Activated CD4-positive, alpha-beta T cell treated with anti-CD3 and anti-CD28 coated beads, Interleukin-2, amount 10 ng/mL, durations not matched to agents 24 days and 14 days (primary cell): ENCODE data around the gene SETD7. TPM values are rescaled to one million over a fixed set of nuclear protein-coding genes. Genes with fewer than 3 reads are reported as not detected.

Experiments
- DNase-seq: peaks from one replicate; pipeline ENCODE4 v3.0.0; 2022
- H3K27ac Mint-ChIP-seq: one replicate; pipeline ENCODE4 v1.8.0; 2022; ENCODE audit warnings: mild to moderate bottlenecking, mixed read lengths
- H3K27me3 Mint-ChIP-seq: one replicate; pipeline ENCODE4 v1.8.0; 2022; ENCODE audit warnings: mixed read lengths
- H3K36me3 Mint-ChIP-seq: one replicate; pipeline ENCODE4 v1.8.0; 2022; ENCODE audit warnings: low read depth, mild to moderate bottlenecking, mixed read lengths
- H3K4me1 Mint-ChIP-seq: one replicate; pipeline ENCODE4 v1.8.0; 2021; ENCODE audit warnings: mixed read lengths
- H3K4me3 Mint-ChIP-seq: one replicate; pipeline ENCODE4 v1.8.0; 2022; ENCODE audit warnings: mild to moderate bottlenecking, moderate library complexity, mixed read lengths
- H3K9me3 Mint-ChIP-seq: one replicate; pipeline ENCODE4 v1.8.0; 2021; ENCODE audit warnings: mixed read lengths
- intact Hi-C: fragments of 100-400 bp; cut with micrococcal nuclease; formaldehyde crosslinking; loops from one replicate; pipeline ENCODE4 v1.15.1; 2023
- total RNA-seq: library from RNA; stranded (reverse); gene quantifications from 2 replicates; pipeline ENCODE4 v1.2.3, GENCODE V29; 2022

The SETD7 gene
- total RNA-seq, 1 donor from 2014 or later: 18.5 TPM

DNA sequence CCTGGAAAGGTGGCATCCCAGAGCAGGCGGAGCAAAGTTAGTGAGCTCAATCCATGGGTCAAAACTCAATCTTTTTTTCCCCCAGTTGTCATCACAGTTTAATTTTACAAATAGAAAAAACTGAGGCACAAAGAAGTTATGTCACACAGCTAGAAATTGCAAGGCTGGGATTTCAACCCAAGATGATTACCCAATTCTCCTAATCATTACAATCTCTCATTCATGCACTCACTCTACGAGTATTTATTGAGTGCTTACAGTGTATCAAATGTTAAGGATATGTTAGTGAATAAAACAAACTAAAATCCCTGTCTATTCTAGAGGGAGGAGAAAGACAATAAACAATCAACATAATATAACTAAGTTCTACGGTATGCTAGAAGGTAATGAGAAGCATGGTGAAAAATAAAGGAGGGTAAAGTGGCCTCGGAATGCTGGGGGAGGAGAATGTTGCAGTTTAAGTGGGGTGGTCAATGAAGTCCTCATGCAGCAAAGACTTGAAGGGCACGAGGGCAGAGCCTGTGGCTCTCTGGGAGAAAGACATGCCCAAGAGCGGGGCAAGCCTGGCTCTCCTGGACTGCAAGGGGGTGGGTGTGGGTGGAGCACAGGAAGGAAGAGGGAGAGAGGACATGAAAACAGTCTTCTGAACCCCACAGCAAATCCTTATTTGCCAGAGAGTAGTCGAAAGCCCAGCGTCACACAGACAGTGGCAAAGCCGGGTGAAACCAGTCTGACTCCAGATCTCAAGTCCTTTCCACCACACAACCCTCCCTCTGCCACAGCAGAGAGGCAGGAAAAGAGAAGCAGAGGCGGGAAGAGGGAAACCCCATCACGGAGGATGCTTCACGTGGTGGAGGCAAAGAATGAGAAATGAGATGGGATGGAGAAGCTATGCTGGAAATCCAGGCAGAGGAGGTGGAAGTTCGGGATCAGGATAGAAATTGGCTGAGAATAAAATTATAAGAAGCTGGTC is 53.8 kb downstream of the SETD7 start:
- Mint-ChIP-seq H3K4me3 (no peak overlapping the region), H3K9me3 (peaks cover 8% of the 10 kb centered on the region), H3K4me1 (peaks cover 2% of the 10 kb centered on the region), H3K36me3 (peaks cover 11% of the 10 kb centered on the region), H3K27ac (no peak overlapping the region), H3K27me3 (no peaks in the 10 kb centered on the region)
- no peak for DNase-seq
- intact Hi-C loops: no loop called here

DNA sequence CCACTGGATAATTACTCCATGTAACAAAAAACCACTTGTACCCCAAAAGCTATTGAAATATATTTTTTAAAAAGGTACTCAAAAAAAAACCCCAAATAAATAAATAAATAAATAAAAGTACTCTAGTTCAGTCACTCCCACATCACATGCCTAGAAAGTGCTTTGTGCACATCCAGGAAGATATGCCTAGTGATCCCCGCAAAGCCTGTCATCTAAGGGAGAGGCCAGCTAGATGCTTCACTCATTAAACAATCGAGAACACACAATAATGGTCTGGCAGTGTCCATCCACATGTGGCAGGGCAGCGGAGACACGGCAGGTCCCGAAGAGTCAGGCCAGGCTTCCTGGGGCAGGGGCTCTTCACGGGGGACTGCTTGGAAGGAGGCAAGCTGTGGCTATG is 54.5 kb downstream of the SETD7 start:
- no peak overlapping the region for H3K27ac Mint-ChIP-seq
- peaks cover 2% of the 10 kb centered on the region for H3K4me1 Mint-ChIP-seq
- H3K27me3 Mint-ChIP-seq: no peaks in the 10 kb centered on the region
- H3K36me3 Mint-ChIP-seq: peaks cover 9% of the 10 kb centered on the region
- intact Hi-C loops: no loop called here
- no peak for DNase-seq
- peaks cover 8% of the 10 kb centered on the region for H3K9me3 Mint-ChIP-seq
- no peak overlapping the region for H3K4me3 Mint-ChIP-seq

DNA sequence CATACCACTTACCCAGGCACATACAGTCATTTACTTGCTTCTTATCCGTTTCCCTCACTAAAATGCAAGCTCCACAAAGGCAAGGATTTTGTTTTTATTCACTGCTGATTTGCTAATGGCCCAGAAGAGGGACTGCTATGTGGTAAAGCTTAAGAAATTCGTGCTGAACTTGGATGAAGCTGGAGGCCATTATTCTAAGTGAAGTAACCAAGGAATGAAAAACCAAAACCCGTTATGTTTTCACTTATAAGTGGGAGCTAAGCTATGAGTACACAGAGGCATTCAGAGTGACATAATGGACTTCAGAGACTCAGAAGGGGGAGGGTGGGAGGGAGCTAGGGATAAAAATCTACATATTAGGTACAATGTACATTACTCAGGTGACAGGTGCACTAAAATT is 54.9 kb downstream of the SETD7 start:
- no peak for DNase-seq
- peaks cover 2% of the 10 kb centered on the region for H3K4me1 Mint-ChIP-seq
- intact Hi-C loops: no loop called here
- peaks cover 8% of the 10 kb centered on the region for H3K9me3 Mint-ChIP-seq
- no peak overlapping the region for H3K27ac Mint-ChIP-seq
- H3K4me3 Mint-ChIP-seq: no peak overlapping the region
- no peaks in the 10 kb centered on the region for H3K27me3 Mint-ChIP-seq
- peaks cover 9% of the 10 kb centered on the region for H3K36me3 Mint-ChIP-seq

DNA sequence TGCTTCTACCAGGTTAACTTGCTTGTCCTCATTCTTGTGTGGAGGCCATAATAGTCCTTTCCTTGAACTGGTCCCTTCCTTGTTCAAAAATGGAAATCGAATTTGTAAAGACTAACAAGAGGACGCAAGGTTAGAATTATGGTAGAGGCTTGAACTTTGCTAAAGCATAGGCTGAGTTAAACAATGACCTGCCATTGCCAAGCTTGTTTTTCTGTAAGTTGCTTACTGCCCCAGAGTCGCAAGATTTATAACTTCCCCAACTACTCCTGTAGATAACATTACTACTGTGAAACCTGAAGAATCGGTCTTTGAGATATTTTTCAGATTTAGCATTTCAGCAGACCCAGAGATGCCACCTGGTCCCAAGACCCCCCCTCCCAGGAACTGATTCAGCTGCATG is 56.8 kb downstream of the SETD7 start:
- Mint-ChIP-seq H3K27me3 (no peaks in the 10 kb centered on the region), H3K36me3 (peaks cover 3% of the 10 kb centered on the region), H3K27ac (no peak overlapping the region), H3K9me3 (peaks cover 3% of the 10 kb centered on the region), H3K4me1 (peaks cover 2% of the 10 kb centered on the region), H3K4me3 (no peak overlapping the region)
- intact Hi-C loops: loop anchor here (5.0 kb wide), 1 partner anchor 153 kb away; no protein-coding TSS in a partner anchor
- DNase-seq: no peak

DNA sequence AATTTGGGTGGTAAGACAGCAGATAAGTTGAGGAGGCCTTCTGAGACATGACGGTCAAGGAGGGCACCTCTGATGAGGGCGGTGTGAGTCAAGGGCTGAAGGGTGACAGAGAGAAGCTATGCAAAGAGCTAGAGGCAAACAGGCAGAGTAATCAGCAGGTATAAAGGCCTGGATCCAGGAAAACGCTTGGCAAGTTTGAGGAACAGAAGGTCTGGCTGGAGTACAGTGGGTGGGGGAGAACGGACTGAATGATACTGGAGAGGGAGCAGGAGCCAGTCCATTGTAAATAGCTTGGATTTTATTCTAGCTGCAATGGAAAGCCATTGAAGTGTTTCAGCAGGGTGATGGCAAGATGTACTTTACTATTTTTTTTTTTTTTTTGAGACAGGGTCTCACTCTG is 62.8 kb downstream of the SETD7 start:
- Mint-ChIP-seq H3K27ac (no peak overlapping the region), H3K27me3 (peaks cover 12% of the 10 kb centered on the region), H3K4me3 (no peak overlapping the region), H3K36me3 (no peaks in the 10 kb centered on the region), H3K4me1 (no peaks in the 10 kb centered on the region), H3K9me3 (no peaks in the 10 kb centered on the region)
- no peak for DNase-seq
- intact Hi-C loops: no loop called here

DNA sequence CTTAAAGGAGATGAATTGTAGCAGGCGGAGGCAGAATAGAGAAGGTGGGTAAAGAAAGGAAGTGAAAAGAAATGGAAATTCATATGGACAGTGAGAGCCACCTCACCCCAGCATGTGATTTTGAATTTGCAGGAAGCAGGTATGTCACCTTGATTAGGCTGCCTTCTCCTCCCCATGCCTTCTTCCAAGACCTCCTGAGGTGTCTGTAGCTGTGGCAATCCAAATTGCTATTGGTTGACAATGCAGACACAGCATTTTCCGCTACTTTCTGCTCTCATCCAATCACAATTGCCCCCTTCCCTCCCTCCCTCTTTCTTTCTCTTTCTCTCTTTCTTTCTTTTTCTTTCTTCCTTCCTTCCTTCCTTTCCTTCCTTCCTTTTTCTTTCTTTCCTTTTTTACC is 63.6 kb downstream of the SETD7 start:
- no peaks in the 10 kb centered on the region for H3K9me3 Mint-ChIP-seq
- no peaks in the 10 kb centered on the region for H3K4me1 Mint-ChIP-seq
- DNase-seq: no peak
- H3K27me3 Mint-ChIP-seq: peaks cover 13% of the 10 kb centered on the region
- no peak overlapping the region for H3K27ac Mint-ChIP-seq
- no peak overlapping the region for H3K4me3 Mint-ChIP-seq
- H3K36me3 Mint-ChIP-seq: no peaks in the 10 kb centered on the region
- intact Hi-C loops: no loop called here

DNA sequence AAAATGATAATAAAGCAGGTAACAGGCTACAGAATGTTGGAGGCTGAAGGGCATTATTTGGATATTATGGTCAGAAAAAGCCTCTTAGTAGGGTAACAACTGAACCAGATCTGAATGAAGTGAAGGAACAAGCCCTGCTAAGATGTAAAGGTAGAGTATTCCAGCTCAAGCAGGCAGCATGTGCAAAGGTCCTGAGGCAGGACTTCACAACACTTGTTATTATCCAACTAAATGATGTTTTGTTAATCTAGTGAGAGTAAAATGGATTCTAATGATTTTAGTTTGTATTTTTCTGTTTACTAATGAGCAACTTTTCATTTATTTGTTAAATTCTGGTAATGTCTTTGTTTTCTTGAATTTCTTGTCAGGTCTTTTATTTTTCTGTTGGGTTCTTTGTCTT is 66.4 kb downstream of the SETD7 start:
- Mint-ChIP-seq H3K9me3 (no peaks in the 10 kb centered on the region), H3K36me3 (no peaks in the 10 kb centered on the region), H3K27ac (no peak overlapping the region), H3K27me3 (peaks cover 15% of the 10 kb centered on the region), H3K4me1 (no peaks in the 10 kb centered on the region), H3K4me3 (no peak overlapping the region)
- intact Hi-C loops: no loop called here
- DNase-seq: no peak

DNA sequence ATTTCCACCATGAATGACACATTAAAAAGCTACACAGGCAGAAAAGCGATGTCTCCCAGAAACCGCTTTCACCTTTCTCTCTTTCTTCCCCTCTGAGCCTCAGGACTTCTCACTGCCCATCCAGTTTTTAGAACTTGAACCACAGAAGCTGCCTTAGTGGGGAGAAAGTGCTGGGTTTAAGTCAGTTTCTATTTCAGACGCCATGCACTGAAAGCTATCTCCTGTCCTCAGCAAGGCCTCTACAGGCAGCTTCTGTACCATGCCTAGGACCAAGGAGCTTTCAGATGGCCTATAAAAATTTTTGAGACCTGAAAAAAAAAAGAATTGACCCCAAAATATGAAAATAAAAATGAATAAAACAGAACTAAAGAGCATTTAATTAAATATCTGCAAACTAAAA is 67.6 kb downstream of the SETD7 start:
- Mint-ChIP-seq H3K4me1 (no peaks in the 10 kb centered on the region), H3K27me3 (peaks cover 15% of the 10 kb centered on the region), H3K36me3 (no peaks in the 10 kb centered on the region), H3K4me3 (no peak overlapping the region), H3K9me3 (no peaks in the 10 kb centered on the region), H3K27ac (no peak overlapping the region)
- intact Hi-C loops: no loop called here
- DNase-seq: no peak

DNA sequence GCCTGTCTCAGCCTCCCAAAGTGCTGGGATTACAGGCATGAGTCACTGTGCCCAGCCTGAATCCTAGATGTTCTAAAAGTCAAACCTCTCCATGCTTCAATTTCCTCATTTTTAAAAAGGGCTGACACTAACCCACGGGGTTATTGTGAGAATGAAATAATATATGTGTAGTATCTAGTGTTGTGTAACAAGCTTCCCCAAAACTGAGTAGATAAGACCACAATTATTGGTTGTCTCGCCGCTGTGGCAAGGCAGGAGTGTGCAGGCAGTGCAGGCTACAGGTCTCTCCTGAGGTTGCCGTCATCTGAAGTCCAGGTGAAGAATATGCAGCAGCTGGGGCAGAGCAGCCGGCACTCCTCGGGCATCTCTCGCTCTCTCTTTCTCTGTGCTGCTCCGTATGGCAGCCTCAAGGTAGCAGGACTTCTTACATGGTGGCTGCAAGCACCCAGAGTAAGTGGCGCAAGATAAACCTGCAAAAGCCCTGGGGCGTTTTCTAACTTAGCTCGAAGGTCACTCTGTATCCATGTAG is 71.2 kb downstream of the SETD7 start:
- Mint-ChIP-seq H3K27ac (no peak overlapping the region), H3K9me3 (no peaks in the 10 kb centered on the region), H3K4me3 (no peak overlapping the region), H3K27me3 (peaks cover 9% of the 10 kb centered on the region), H3K4me1 (no peaks in the 10 kb centered on the region), H3K36me3 (no peaks in the 10 kb centered on the region)
- DNase-seq: no peak
- intact Hi-C loops: no loop called here

DNA sequence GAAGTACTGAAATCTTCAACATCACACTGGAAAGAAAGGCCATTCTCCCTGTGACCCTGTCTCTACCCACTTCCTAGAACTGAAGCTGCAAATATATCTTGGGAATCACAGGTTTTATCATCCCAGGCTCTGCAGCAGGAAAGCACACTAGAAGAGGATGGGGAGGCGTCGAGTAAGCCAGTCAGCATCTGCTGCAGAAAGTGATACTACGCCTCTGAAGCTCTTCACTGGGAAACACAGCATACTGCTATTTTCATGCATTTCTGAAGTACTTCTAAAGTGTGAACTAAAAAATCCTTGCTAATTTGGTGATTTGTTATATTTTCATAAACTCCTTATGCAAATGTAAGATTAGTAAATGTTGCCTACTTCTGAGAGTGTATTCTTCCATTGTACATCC is 73.0 kb downstream of the SETD7 start:
- no peak overlapping the region for H3K27ac Mint-ChIP-seq
- H3K9me3 Mint-ChIP-seq: no peaks in the 10 kb centered on the region
- peaks cover 2% of the 10 kb centered on the region for H3K27me3 Mint-ChIP-seq
- DNase-seq: no peak
- no peaks in the 10 kb centered on the region for H3K36me3 Mint-ChIP-seq
- intact Hi-C loops: no loop called here
- no peaks in the 10 kb centered on the region for H3K4me1 Mint-ChIP-seq
- no peak overlapping the region for H3K4me3 Mint-ChIP-seq

DNA sequence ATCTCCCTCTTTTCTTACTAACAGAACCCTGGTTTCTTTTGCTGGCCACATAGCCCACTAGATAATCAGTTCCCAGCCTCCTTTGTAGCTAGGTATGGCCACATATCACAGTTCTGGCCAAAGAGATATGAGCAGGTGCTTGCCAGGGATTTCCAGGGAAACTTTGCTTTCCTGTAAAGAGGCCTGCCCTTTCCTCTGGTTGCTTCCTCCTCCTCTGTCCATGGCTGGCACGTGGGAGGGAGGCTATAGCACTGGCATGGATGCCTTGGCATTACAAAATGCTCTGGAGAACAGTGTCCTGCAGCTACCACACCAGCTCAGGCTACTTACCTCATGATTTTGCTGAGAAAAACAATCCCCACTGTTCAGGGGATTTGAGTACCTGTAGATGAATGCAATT is 74.6 kb downstream of the SETD7 start:
- Mint-ChIP-seq H3K9me3 (no peaks in the 10 kb centered on the region), H3K27me3 (no peaks in the 10 kb centered on the region)
- intact Hi-C loops: no loop called here

DNA sequence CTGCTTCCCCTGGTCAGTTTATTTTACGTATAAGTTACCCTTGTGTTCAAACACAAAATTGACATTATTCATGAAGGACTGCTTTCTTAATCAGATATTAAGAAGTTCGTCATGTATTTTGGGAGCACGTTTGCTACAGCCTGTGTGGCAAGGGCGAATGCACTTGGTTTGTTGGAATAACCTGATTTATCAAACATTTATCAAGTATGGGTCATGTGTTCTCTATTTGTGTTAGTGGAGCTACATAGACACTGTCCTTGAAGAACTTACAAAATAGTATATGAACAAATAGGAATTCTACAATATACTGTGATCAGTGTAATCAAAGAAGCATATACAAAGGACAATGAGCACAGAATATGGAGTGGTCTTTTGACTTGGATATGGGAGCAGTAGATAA is 79.7 kb downstream of the SETD7 start:
- Mint-ChIP-seq H3K27me3 (no peaks in the 10 kb centered on the region), H3K9me3 (peaks cover 7% of the 10 kb centered on the region), H3K4me1 (no peaks in the 10 kb centered on the region), H3K27ac (no peak overlapping the region), H3K36me3 (peaks cover 17% of the 10 kb centered on the region), H3K4me3 (no peak overlapping the region)
- intact Hi-C loops: no loop called here
- DNase-seq: no peak

More for the DNA sequence above, 74.6 kb downstream of the SETD7 start:
- H3K4me1 Mint-ChIP-seq: no peaks in the 10 kb centered on the region
- no peak overlapping the region for H3K4me3 Mint-ChIP-seq
- no peaks in the 10 kb centered on the region for H3K36me3 Mint-ChIP-seq
- DNase-seq: no peak
- H3K27ac Mint-ChIP-seq: no peak overlapping the region

DNA sequence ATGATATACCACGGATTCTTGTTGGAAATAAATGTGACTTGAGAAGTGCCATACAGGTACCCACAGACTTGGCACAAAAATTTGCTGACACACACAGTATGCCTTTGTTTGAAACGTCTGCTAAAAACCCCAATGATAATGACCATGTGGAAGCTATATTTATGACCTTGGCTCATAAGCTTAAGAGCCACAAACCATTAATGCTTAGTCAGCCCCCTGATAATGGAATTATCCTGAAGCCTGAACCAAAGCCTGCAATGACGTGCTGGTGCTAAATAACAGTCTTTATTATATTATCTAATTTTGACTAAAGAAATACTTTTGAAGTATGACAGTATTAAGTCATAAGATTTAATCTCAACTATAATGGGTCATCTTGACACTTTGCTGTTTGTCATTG is 83.2 kb downstream of the SETD7 start:
- Mint-ChIP-seq H3K27ac (no peak overlapping the region), H3K36me3 (peaks cover 37% of the 10 kb centered on the region), H3K4me3 (no peak overlapping the region), H3K27me3 (no peaks in the 10 kb centered on the region), H3K4me1 (no peaks in the 10 kb centered on the region), H3K9me3 (peaks cover 25% of the 10 kb centered on the region)
- no peak for DNase-seq
- intact Hi-C loops: no loop called here

DNA sequence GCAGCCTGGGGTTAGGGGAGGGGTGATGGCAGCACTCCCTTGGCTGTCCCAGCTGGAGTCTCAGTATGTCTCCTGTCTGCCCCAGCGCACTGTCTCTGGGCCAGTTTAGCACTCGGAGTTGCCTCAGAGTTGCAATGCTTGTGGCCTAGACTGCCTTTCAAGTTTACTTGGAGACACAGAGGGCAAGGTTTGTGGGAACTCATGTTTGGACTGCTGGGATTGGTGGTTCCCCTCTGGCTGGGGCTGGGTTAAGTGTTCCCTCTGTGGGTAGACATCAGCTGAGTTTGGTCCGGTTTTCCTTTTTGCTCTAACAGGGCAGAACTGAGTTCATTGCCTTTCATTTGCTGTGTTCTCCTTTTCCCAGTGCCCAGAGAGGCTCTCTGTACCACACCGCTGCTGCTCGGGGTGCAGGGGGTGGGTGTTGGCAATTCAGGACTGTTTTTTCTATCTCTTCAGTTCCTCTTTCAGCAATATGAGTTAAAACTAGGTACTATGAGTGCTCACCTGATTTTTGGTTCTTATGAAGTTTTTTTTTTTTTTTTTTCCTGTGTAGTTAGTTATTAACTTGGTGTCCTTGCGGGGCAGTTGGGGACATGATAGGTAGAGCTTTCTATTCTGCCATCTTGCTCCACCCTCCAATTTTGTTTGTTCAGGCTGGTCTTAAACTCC is 84.9 kb downstream of the SETD7 start:
- no peaks in the 10 kb centered on the region for H3K27me3 Mint-ChIP-seq
- no peak overlapping the region for H3K27ac Mint-ChIP-seq
- no peaks in the 10 kb centered on the region for H3K4me1 Mint-ChIP-seq
- intact Hi-C loops: no loop called here
- H3K36me3 Mint-ChIP-seq: peaks cover 38% of the 10 kb centered on the region
- peaks cover 25% of the 10 kb centered on the region for H3K9me3 Mint-ChIP-seq
- DNase-seq: no peak
- no peak overlapping the region for H3K4me3 Mint-ChIP-seq
